GM20431 (cell line): ENCODE measurements around the gene EPSTI1.
"Not testable (repeated sequence)": the region's sequence is repeated elsewhere in the genome, so short reads cannot be mapped to it uniquely, and the experiment has no call there.

Experiments used
- in situ Hi-C: fragments of 300-500 bp; cut with MseI, MboI; formaldehyde crosslinking; loops from one replicate; pipeline ENCODE4 v1.15.0; 2020; ENCODE audit warnings: low sequenced_read_pairs; ENCODE audit not compliant: unreplicated experiment

EPSTI1 gene

DNA sequence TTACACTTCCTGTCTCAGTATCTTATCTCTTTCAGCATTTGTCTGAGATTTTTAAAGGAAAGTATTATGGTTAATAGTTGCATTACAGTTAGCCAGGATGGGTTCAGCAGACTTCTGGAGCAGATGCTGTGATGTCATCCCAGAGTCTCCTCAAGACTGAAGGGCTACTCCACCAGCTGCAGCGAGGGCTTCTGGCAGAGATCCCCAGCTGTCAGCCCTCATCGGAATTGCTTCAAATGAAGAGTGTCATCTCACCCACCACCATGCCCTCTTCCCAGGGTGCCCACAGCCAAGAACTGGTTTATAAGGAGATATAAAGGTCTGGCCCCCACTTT, 126.3 kb downstream of the EPSTI1 start:
- in situ Hi-C loops = no loop called here

GRCh38 chr13:42864952-42865767, 126.9 kb downstream of the EPSTI1 start:
- in situ Hi-C loops = no loop called here

GRCh38 chr13:42862370-42862769, 129.7 kb downstream of the EPSTI1 start:
- in situ Hi-C loops = not testable (repeated sequence)

DNA sequence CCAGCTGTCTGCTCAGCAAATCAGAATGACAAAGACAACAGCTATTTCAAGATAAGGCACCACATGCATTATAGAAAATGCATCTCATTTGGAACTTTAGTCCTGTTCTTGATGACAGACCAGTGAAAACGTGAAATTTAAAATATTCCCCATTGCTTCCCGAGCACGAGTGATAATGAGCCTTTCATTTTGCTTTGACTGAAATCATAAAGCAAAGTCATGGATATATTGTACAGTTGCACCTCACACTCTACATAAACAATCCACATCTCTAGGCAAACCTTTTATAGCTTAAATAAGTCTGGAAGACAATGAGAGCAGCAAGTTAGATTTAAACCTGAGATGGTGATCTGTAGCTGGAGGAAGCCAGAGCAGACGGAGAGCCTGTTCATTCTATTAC, 131.6 kb downstream of the EPSTI1 start:
- in situ Hi-C loops = no loop called here

DNA sequence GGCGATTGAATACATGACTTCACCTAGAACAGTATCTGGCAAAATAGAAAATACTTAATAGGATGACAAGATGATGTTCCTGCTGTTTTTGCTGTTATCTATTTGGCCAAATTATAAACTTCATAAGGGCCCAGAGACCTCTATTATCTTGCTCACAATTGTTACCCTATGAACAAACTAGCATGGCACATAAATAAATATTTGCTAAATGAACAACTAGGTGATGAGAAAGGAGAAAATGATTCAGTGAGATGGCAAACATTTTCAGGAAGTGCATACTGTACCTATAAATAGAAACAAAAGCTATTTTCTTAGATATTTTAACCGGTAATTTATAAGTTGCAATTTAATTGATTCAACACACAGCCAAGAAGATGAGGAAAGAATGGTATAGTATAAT, 132.3 kb downstream of the EPSTI1 start:
- in situ Hi-C loops = no loop called here

DNA sequence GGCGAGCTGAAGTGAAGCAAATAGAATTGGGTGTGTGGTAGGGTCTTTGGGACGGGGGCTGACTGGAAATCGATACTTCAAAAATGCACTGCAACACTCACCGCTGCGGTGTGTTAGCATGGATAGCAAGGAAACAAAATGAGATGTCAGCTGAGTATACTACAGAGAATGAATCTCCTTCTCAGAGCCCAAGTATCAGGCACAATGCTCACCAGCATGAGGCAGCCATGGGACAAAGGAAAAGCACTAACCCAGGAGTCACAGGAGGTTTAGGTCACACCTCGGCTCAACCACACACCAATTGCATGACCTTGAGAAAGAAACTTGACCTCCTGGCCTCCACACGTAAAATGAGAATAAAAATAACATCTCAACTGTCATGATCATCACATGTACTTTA, 136.6 kb downstream of the EPSTI1 start:
- in situ Hi-C loops = no loop called here

DNA sequence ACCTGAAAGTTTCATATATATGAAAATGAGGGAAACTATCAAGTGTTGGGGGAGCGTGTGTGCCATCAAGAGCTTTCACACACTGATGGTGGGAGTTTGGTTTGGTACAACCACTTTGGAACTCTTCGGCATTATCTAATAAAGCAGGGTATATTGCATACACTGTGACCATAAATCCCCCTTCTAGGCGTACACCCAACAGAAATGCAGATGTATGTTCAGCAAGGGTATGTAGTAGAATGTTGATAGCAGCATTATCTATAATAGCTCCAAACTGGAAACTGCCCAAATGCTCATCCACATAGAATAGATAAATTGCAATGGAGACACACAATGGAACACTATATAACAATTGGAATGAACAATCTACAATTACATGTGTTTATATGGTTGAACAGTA, 139.9 kb downstream of the EPSTI1 start:
- in situ Hi-C loops = no loop called here

DNA sequence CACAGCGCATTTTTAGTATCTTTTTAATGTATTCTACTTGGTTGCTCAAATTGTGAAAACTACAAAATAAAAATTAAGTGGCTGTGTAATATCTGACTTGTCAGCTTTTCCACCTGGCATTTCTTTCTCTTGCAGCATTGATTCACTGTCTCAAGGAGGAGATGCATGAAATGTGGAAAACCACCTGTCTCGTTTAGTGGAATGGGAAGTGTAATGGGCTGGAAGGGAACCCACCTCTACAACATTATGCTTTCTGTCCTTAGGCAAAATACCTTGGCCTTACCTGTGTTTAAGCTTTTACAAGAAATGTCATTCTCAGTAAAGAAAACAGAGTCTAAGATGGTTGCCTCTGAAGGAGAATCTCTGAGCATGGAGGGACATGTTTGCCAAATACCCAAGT, 142.8 kb downstream of the EPSTI1 start:
- in situ Hi-C loops = no loop called here

DNA sequence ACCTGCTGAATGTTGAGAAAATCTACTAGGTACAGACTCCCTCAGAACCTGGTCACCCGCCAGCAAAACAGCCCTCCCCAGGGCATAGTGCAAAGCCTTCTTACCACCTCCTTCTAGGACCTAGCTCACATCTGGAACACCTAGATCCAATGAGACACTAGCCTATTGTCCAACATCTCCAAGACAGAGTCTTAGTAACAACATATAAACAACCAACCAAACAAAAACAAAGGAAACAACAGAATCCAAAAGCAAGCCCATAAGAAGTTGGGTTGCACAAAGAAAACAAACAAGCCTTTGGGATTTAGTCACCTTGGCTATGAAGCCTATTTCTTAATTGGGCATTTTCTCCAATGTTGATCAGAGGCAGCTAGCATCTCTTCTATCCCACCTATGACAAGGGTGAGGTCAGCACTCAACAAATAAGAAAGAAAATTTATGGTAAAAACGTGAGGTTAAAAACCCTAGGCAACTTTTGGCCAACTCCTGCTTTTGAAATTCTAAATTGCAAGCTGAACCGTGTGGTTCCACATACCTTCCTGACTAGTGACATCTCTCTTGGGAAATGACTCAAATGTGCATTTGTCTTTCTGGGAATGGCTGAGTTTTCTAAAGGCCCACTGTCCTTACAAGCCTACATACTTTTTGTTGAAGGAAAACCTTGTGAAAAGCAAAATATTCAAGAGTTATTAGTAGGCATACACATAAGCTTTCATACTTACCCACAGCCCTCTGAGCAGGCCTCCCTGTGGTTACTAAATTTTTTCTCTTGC, 144.0 kb downstream of the EPSTI1 start:
- in situ Hi-C loops = no loop called here

GRCh38 chr13:42836930-42837690, 154.9 kb downstream of the EPSTI1 start:
- in situ Hi-C loops = no loop called here
